HPDE6-E6E7 (cell line): Measurements from ENCODE around the gene NOD1.

ENCODE experiments used
- DNase-seq: peaks from one replicate; pipeline ENCODE4 v3.0.0; 2011; ENCODE audit warnings: missing footprints; ENCODE audit errors: extremely low spot score

NOD1 gene

DNA sequence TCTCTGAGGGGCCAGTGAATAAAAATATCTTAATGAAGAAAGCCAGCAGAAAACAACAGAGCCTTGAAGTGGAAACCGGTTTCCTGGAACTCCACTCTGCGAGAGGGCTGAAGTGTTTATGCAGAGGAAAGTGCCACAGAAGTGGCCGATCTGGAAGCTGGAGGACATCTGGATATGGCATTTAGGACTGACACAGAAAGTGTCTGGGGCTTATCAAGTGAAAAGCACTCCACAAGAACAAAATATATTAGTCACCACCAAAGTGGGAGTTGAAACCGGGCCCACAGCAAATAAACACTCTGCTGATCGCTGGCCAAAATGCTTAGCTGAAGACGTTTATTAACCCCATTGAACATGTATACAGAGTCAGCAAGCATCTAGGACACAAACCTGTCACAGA lies 7.8 kb downstream of the NOD1 start:
- no peak for DNase-seq

DNA sequence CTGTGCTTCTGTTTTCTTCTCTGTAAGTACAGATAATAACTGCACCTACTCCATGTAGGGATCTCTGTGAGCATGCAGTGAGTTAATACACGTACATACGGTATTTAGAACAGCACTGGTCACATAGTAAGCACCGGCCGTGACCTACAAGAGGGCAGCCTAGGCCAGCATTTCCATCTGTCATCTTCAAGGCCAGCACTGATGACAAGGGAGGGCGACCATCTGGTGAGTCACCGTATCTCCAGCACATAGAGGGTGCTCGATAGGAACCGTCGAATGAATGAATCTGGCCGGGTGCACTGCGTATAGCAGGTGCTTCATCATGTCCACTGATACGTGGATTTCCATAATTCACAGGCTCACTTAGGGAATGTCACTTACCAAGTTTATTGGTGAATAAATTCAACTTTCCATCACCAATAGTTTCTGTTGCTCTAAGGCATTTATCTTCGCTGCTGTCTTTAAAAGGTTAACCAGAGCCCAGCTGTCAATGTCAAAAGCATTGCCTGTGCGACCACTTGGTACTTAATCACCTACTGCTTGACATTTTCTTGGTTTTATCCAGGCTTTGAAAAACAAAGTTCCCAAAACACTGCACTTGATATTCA lies 8.3 kb downstream of the NOD1 start:
- no peak for DNase-seq

DNA sequence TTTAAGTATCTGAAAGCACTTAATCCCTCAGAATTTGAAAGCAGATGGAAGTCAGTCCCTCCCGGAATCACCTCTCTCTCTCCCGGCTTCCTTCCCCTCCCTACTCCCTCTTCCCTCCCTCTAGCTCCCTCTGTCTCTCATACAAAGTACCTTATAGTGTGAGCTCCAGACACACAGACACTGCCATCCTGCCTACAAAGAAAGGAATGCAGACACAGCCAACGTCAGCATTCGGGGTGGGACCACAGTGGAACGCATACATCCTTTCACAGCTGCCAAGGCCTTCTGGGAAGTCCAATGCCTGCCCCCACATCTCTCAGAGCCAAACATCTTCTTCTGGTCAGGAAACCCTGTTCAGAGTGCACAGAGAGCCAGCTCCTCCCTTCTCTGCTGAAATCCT lies 9.3 kb downstream of the NOD1 start:
- peak; percentile 25 for DNase-seq

DNA sequence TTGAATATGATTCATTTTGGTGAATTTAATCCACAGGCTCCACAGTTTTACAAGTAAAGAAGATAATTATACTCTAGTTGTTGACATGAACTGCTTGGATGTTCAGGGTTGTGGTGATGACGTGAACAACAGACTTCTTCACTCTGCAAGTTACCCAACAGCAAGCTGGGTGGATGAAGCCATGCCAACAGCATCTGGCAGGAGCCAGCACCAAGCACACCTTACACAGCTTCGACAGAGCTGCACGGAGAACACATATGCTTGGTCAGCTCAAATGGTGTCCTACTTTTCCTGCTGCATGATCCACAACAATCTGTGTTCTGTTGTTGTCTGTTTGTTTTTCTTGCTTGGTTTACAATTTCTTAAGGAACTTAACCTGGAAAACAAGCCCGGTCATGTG lies 9.8 kb downstream of the NOD1 start:
- no peak for DNase-seq

DNA sequence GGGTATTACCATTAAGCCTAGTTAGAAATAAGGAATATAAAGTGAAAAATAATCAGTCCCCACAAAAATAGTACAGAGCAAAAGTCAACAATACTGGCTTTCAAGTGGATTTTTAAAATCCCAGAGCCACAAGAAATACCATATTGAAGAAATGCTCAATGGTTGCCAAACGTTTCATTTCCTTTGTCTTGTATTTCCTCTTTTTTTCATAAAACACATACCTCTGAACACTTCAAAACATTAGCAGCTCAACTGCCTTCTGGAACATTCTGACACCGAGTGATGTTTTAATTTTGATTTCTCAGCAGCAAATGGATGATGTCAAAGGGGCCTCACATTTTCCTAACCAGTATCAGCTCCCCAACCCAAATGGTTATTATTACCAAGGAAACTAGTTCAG lies 10.5 kb downstream of the NOD1 start:
- DNase-seq: no peak

- DNase-seq: no peak
These were observed 11.3 kb downstream of the NOD1 start for GRCh38 chr7:30467271-30467670.

- DNase-seq: no peak
These were observed 12.3 kb downstream of the NOD1 start for GRCh38 chr7:30466266-30466665.

- no peak for DNase-seq
These were observed 12.8 kb downstream of the NOD1 start for GRCh38 chr7:30465811-30466180.

GRCh38 chr7:30465046-30465810 lies 13.4 kb downstream of the NOD1 start:
- no peak for DNase-seq

DNA sequence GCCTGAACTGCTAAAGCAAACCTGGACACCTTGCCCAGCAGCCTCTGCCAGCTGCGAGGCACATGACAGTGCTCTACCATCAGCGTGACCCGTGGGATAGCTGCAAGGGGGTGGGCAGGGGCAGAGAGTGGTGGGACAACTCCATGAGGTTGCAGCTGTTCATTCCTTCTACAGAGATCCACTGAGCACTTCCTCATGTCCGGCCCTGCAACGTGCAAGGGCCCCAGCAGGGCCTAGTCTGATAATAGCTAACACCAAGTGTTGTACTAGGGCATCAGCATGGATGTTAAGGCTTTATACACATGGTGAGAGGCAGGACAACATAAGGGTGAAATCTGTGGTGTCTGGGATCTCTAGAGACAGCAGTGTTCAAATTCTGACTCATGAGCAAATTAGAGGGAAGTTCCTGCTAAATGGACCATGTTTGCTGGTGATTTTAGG lies 14.3 kb downstream of the NOD1 start:
- no peak for DNase-seq

DNA sequence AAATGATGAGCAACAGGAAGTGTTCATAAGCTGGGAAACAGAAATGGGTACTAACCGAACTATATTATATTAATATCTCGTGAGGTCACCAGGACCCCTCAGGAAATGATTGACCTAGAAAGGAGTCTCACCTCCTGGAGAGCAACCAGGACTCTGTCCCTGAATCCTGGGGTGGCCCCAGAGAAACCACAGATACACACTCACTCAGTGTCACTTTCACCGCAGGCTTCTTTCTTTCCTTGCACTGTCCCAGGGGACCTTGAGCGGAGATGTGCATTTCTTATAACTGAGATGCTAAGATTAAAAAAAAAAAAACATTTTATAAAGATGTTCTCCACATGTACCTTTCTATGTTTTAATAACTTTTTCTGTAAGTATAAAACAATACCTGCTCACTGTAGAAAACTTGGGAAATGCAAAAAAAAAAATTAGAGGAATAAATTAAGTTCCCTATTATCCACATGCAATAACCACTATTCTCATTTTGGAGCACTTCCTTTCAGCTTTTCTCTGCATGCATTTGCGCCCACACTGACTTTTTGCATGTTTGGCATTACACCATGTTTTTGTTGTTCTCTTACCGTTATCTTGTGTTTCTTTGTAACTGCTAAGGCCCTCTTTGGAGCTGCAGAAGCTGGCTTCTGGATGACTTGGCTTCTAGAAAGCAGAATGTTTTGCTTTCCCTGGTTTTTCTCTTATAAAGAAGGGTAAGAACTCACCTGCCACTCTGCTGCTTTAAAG lies 15.0 kb downstream of the NOD1 start:
- no peak for DNase-seq

GRCh38 chr7:30462179-30462578 lies 16.4 kb downstream of the NOD1 start:
- no peak for DNase-seq

DNA sequence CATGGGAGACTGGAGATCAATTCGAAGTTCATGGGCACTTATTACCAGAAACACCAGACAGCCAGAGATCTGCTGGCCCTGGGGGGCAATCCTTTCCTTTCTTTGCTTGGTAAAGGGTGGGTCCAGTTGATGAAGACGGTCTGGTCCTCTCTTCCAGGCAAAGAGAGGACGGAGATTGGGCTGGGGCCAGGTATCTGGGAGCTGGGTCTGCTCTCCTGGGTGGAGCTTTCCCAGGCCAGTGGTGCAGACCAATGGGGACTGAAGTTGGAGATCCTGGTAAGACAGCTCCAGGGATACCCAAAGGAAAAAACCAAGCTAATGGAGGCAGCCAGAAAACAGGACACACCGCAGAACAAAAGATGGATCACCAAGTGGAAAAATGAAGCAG lies 18.3 kb downstream of the NOD1 start:
- DNase-seq: no peak

- no peak for DNase-seq
These were observed 18.9 kb downstream of the NOD1 start for GRCh38 chr7:30459591-30460245.

DNA sequence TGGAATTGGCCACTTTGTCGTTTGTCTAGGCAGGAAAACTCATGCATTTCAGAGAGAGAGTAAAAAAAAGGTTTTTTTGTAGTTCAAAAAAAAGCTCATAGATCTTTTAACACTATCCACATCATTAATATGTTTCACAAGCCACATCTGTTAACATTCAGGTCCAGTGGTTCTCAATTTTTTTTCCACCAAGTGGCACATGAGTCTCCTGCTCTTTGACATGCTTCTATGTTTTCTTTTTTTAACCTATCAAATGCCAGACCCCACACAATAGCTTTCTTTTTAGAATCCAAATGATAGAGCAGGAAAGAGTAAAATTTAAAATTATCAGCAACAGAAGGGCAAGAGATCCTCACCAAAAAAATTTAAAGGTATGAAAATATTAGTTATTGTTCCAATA lies 20.3 kb downstream of the NOD1 start:
- DNase-seq: no peak

GRCh38 chr7:30453921-30454320 lies 24.7 kb downstream of the NOD1 start:
- no peak for DNase-seq

GRCh38 chr7:30453016-30453415 lies 25.6 kb downstream of the NOD1 start:
- no peak for DNase-seq

DNA sequence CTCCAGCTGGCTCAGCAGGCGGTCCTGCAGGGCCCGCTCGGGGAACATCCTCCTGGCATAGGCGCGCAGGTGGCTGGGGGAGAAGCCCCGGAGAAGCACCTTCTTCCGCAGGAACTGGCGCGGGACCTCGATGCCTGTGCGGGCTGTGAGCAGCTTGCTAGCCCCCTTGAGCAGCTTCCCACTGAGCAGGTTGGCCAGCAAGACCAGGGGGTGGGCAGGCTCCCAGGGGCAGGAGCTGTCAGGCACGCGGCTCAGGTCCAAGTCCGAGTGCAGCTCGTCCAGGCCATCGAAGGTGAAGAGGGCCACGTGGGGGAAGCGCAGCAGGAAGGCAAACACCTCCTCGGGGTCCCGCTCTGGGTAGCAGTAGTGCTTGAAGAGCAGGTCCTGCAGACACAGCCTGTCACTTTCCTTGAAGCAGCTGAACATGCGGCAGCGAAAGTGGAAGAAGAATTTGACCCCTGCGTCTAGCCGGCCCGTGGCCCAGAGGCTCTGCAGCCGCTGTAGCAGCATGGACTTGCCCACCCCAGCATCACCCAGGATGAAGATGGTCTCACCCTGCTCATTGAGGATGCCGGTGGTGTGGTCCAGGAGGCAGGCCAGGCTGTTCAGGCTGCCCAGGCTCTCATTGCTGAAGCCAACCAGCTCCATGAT lies 26.2 kb downstream of the NOD1 start:
- DNase-seq: no peak

DNA sequence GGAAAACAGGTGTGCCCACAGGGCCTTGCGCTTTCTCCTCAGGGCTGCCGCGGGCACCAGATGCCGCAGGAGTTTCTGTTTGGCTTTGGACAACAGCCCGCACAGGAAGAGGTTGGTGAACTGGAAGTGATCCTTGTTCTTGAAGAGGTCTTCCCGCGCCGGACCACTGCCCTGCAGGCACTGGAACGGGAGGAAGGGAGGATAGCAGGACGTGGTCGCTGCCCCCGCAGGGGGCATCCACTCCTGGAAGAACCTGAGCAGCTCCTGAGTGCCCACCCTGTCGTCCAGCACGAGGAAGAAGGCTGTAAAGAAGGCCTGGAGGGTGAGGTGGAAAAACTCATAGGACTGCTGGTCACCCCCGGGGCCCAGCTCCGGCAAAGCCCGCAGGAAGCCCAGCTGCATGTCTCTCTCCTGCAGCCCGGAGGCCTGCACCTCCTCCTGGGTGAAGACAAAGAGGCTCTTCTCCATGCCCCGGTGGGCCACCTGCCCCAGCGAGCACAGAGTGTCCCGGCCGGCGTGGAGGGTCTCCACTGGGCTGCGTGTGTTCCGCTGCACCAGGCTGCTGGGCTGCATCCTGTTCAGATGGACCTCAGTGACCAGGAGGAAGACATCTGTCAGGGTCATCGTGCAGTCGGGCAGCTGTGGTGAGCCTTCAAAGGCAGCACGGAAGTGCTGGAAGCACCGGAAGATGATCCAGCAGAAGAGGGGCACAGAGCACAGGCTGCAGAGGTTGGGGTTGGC lies 26.9 kb downstream of the NOD1 start:
- DNase-seq: no peak

GRCh38 chr7:30450983-30451497 lies 27.5 kb downstream of the NOD1 start:
- no peak for DNase-seq
